Measurements from ENCODE around the gene THY1. TPM values are rescaled to one million over a fixed set of nuclear protein-coding genes. Genes with fewer than 3 reads are reported as not detected.

Gene THY1
- total RNA-seq, 2 experiments from 2014 or later = 0.07 to 0.17 TPM

DNA sequence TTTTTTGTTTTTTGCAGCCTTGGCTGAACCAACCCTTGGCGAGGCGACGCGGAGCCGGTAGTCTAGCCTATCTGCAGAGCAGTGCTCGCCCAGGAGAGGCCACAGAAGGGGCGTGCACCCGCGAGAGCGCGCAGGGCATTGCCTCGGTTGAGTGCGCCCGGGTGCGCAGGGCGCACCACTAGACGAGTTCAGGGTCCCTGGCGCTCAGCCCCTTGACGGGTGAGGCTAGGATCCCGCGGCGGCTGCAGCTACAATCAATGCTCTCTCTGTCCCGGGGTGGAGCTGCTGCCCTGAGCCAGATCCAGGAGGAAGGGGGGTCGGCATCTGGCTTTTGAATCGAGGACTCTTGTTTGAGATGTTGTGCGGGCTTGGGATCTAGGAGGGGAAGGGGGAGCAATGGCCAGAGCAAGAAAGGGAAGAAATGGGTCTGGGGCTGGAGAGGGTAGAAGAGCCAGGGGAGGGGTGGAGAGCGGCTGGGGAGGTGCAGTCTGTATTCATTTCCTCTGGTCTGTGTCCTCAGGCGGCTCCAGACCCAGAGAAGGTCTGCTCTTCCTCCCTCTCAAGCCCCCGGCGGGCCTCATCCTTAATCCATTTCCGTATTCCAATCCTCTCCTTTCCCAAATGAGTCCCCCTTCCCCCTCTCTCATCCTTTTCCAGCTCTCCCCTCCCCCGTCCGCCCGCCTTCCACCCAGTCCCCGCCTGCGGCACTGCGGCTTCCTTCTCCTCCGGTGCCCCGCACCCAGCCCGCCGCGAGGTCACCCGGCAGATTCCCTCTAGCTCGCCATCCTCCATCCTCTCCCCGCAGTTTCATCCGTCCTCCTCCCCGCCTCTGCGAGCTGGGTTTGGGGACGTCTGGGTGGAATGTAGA lies 797 bp downstream of the THY1 start:
- no peaks in the 10 kb centered on the region for H3K9me3 Mint-ChIP-seq
- peaks cover 13% of the 10 kb centered on the region for H3K4me1 Mint-ChIP-seq (ENCODE audit: low read depth)
- peak overlapping the region; percentile 44 for H3K4me3 Mint-ChIP-seq
- no peaks in the 10 kb centered on the region for H3K36me3 Mint-ChIP-seq (ENCODE audit: low read depth)
- no peak overlapping the region for H3K27ac Mint-ChIP-seq
- peaks cover 46% of the 10 kb centered on the region for H3K27me3 Mint-ChIP-seq (ENCODE audit: low read depth)
- CTCF ChIA-PET = interaction anchor here (0.6 to 1.5 kb wide), 4 partner anchors 8 to 1657 kb away, joined by 3 to 5 read pairs (median 3); no protein-coding TSS in a partner anchor
- intact Hi-C loops (cut with micrococcal nuclease) = no loop called here
- peak; percentile 10 for DNase-seq

DNA sequence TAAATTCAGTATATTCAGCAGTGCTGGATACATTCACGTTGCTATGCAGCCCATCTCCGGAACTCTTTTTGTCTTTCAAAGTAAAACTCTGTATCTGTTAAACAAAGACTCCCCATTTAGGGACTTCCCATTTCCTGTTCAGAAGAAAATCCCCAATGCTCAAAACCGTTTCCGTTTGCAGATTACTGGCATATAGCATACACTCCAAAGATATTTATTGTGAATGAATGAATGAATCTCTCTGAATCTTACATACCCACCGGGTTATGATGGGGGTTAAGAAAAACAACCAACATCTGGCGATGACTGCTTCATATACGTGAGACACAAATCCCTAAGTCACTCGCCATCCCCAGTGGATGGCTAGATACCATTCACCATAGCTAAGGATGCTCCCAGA lies 1.6 kb downstream of the THY1 start:
- Mint-ChIP-seq H3K4me1 (ENCODE audit: low read depth) (peaks cover 13% of the 10 kb centered on the region), H3K27ac (no peak overlapping the region), H3K9me3 (no peaks in the 10 kb centered on the region), H3K4me3 (no peak overlapping the region), H3K36me3 (ENCODE audit: low read depth) (no peaks in the 10 kb centered on the region), H3K27me3 (ENCODE audit: low read depth) (peaks cover 44% of the 10 kb centered on the region)
- CTCF ChIA-PET = interaction anchor here (1.4 kb wide), 1 partner anchor 53 kb away, joined by 3 read pairs; no protein-coding TSS in a partner anchor
- no peak for DNase-seq
- intact Hi-C loops (cut with micrococcal nuclease) = no loop called here

DNA sequence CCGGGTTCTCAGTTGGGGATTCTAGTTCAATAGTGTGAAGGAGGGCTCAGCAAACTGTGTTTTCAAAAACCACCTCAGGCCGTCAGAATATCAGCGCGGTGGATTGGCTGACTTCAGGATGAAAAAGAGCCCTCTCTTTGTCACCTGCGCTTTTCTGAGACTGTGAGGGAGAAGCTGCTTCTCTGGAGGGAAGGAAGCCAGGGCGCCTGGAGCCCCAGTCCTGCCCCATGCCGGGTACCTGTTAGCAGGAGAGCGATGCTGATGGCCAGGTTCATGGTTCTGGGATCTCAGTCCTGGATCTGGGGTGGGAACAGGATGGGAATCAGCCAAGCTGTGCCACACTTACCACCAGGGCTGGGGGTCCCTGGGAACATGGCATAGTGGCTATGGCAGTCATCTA lies 2.3 kb downstream of the THY1 start:
- Mint-ChIP-seq H3K27me3 (ENCODE audit: low read depth) (peaks cover 44% of the 10 kb centered on the region), H3K9me3 (no peaks in the 10 kb centered on the region), H3K36me3 (ENCODE audit: low read depth) (no peaks in the 10 kb centered on the region), H3K4me1 (ENCODE audit: low read depth) (peaks cover 13% of the 10 kb centered on the region), H3K4me3 (no peak overlapping the region), H3K27ac (no peak overlapping the region)
- intact Hi-C loops (cut with micrococcal nuclease) = no loop called here
- CTCF ChIA-PET = interaction anchor here (0.6 kb wide), 1 partner anchor 823 kb away, joined by 3 read pairs; no protein-coding TSS in a partner anchor
- DNase-seq = no peak

DNA sequence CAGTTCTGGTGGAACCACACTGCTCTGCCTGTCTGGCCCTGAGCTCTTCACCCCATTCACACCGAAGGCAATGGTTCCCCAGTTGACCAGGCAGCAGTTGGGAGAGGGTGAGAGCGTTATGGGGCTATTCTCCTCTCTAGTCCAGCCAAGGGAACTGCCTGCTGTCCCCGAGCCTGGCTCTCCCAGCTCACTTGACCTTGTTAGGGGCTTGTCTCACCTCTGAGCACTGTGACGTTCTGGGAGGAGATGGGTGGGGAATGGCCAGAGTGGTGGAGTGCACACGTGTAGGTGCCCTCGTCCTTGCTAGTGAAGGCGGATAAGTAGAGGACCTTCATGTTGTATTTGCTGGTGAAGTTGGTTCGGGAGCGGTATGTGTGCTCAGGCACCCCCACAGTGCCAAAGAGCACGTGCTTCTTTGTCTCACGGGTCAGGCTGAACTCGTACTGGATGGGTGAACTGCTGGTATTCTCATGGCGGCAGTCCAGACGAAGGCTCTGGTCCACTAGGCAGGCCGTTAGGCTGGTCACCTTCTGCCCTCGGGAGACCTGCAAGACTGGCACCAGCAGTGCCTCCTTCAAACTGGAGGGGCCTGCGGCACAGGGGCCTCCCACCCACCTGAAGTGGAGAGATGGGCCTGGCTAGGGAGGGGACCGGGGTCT lies 3.0 kb downstream of the THY1 start:
- Mint-ChIP-seq H3K4me3 (no peak overlapping the region), H3K36me3 (ENCODE audit: low read depth) (no peaks in the 10 kb centered on the region), H3K9me3 (no peaks in the 10 kb centered on the region), H3K27ac (no peak overlapping the region), H3K4me1 (ENCODE audit: low read depth) (peaks cover 13% of the 10 kb centered on the region), H3K27me3 (ENCODE audit: low read depth) (peaks cover 42% of the 10 kb centered on the region)
- intact Hi-C loops (cut with micrococcal nuclease) = no loop called here
- DNase-seq = no peak
- CTCF ChIA-PET = interaction anchor here (0.6 kb wide), 1 partner anchor 1382 kb away, joined by 3 read pairs; no protein-coding TSS in a partner anchor

DNA sequence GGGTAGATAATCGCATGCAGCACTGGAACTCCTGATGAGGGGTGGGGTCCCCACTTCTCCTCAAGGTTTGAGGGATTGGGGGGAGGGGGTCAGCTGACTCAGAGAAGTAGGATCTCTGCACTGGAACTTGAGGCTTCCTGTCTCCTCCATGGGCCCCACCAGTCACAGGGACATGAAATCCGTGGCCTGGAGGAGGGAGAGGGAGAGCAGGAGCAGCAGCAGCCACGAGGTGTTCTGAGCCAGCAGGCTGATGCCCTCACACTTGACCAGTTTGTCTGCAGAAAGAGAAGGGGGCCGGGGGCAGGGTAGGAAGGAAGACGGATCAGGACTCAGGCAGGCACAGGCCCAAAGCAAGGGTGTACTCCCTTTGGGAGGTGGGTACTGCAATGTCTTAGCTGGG lies 3.7 kb downstream of the THY1 start:
- no peak overlapping the region for H3K27ac Mint-ChIP-seq
- H3K4me3 Mint-ChIP-seq = no peak overlapping the region
- intact Hi-C loops (cut with micrococcal nuclease) = no loop called here
- H3K27me3 Mint-ChIP-seq (ENCODE audit: low read depth) = peaks cover 37% of the 10 kb centered on the region
- no peak for DNase-seq
- no peaks in the 10 kb centered on the region for H3K36me3 Mint-ChIP-seq (ENCODE audit: low read depth)
- CTCF ChIA-PET = interaction anchor here (0.6 kb wide), 1 partner anchor 1382 kb away, joined by 3 read pairs; no protein-coding TSS in a partner anchor
- peaks cover 13% of the 10 kb centered on the region for H3K4me1 Mint-ChIP-seq (ENCODE audit: low read depth)
- H3K9me3 Mint-ChIP-seq = no peaks in the 10 kb centered on the region

DNA sequence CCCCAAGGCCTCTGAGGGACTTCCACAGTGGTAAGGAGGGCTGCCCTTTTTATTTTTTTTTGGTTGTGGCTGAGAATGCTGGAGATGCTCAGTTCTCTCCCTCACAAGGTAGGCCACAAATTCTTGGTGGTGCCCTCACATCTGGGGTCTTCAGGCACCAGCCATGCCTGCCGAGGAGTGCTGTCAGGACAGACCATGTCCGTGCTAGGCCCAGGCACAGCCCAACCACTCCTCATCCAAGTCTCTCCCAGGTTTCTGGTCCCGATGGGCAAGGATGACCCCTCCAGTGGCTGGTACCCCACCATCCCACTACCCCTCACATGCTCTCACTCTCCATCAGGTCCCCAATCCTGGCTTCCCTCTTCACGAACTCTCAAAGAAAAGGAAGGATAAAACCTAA lies 4.2 kb downstream of the THY1 start:
- CTCF ChIA-PET = no interaction called here
- Mint-ChIP-seq H3K27ac (no peak overlapping the region), H3K4me3 (no peak overlapping the region), H3K9me3 (no peaks in the 10 kb centered on the region), H3K36me3 (ENCODE audit: low read depth) (no peaks in the 10 kb centered on the region), H3K27me3 (ENCODE audit: low read depth) (peaks cover 32% of the 10 kb centered on the region), H3K4me1 (ENCODE audit: low read depth) (peaks cover 13% of the 10 kb centered on the region)
- no peak for DNase-seq
- intact Hi-C loops (cut with micrococcal nuclease) = no loop called here

DNA sequence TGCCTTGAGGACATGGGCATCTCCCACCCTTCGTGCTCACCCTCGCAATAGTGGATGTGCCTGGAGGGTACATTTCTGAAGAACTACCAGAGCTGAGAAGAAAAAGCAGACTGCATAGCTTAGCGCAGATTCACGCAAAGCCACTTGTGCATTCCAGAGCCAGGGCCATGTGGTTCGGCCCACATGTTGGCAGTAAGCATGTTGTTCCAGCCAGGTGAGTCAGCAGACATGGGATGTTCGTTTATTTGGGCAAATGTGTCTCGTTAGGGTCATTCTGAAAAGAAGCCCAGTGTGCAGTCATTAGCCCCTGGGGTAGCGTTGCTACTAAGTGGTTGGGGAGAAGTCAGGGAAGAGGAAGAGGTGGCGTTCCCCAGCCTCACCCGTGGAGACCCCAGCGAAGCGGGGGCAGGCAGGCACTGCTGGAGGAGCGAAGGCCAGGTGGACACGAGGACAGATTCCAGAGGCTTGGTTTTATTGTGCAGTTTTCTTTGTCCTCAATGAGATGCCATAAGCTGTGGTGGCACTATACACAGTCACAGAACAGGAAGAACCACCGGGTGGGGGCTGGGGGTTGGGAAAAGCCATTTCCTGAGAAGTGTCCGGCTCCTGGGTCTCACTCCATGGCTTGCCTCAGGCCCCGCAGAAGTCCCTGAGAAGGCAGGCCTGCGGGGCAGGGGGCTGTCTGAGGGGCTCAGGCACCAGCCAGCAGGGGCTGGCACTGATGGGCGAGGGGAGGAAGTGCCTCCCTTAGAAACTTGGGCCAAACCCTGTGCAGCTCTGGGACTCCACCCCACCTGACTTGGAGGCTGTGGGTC lies 5.0 kb downstream of the THY1 start:
- no peak overlapping the region for H3K4me3 Mint-ChIP-seq

DNA sequence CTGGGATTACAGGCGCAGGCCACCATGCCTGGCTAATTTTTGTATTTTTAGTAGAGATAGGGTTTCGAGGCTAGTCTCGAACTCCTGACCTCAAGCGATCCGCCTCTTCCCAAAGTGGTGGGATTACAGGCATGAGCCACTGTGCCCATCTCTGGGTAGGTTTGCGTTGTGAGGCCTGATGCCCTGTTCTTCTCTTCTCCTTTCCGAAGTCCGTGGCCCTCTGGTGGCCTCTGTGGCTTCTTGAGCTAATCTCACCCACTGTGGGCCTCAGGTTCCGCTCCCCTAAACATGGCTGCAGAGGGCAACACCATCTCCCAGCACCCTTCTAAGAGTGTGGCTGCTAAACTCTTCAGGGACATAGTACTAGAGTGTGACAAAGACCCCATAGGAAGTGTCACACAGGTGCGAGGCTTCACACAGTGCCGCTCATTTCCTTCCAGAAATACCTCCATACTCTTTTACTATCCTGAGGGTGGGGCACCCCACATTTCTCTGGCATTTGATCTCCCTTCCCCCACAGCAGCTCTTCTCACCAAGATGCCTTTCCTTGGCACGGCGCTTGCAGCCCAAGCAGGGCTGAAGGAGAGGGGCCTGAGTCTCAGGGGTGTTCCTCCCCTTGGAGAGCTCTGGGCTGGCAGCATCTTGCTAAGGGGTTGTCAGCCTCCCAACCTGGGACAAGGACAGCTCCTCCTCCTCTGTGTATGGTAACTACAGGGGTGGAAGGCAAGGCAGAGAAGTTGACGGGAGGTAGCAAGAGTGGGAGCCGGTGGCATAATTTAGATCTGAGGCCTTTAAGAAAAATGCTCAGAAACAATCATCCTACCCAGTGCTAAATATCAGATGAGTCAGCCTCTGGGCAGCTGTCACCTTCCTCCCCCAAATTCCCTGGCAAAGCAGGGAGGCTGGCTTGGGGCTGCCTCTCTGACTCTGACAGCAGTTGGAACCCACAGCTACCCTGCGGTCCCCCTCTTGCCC lies 6.1 kb downstream of the THY1 start:
- Mint-ChIP-seq H3K9me3 (peaks cover 3% of the 10 kb centered on the region), H3K27me3 (ENCODE audit: low read depth) (peaks cover 15% of the 10 kb centered on the region), H3K4me3 (no peak overlapping the region), H3K36me3 (ENCODE audit: low read depth) (no peaks in the 10 kb centered on the region), H3K27ac (no peak overlapping the region), H3K4me1 (ENCODE audit: low read depth) (peaks cover 3% of the 10 kb centered on the region)
- CTCF ChIA-PET = interaction anchor here (0.9 kb wide), 1 partner anchor 58 kb away, joined by 5 read pairs; no protein-coding TSS in a partner anchor
- intact Hi-C loops (cut with micrococcal nuclease) = no loop called here
- DNase-seq = no peak

More for the DNA sequence above, 5.0 kb downstream of the THY1 start:
- Mint-ChIP-seq H3K4me1 (ENCODE audit: low read depth) (peaks cover 11% of the 10 kb centered on the region), H3K27ac (no peak overlapping the region), H3K36me3 (ENCODE audit: low read depth) (no peaks in the 10 kb centered on the region), H3K27me3 (ENCODE audit: low read depth) (peaks cover 25% of the 10 kb centered on the region), H3K9me3 (no peaks in the 10 kb centered on the region)
- intact Hi-C loops (cut with micrococcal nuclease) = no loop called here
- DNase-seq = no peak
- CTCF ChIA-PET = interaction anchor here (0.6 to 0.9 kb wide), 2 partner anchors 57 to 753 kb away, joined by 3 to 5 read pairs; no protein-coding TSS in a partner anchor

DNA sequence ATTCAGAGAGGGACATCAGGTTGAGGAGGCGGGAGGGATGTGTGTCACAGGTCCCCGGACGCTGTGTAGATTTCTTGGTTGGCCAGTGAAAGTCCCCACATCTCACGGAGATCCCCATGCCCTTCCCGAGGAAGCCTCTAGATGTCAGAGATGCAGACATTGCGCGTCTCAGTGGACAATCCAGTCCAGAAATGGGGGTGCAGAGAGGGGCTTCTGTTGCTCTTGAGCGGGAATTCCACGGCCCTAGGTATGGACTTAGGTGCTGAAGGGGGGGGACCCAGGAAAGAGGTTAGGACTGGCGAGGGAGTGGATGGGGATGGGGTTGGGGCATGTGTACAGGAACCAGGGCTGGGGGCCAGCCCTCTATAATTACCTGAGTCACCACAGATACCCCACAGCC lies 7.0 kb downstream of the THY1 start:
- CTCF ChIA-PET = no interaction called here
- H3K4me1 Mint-ChIP-seq (ENCODE audit: low read depth) = no peaks in the 10 kb centered on the region
- H3K36me3 Mint-ChIP-seq (ENCODE audit: low read depth) = no peaks in the 10 kb centered on the region
- H3K27me3 Mint-ChIP-seq (ENCODE audit: low read depth) = peaks cover 9% of the 10 kb centered on the region
- H3K27ac Mint-ChIP-seq = no peak overlapping the region
- H3K4me3 Mint-ChIP-seq = no peak overlapping the region
- H3K9me3 Mint-ChIP-seq = peaks cover 3% of the 10 kb centered on the region
- no peak for DNase-seq
- intact Hi-C loops (cut with micrococcal nuclease) = no loop called here

DNA sequence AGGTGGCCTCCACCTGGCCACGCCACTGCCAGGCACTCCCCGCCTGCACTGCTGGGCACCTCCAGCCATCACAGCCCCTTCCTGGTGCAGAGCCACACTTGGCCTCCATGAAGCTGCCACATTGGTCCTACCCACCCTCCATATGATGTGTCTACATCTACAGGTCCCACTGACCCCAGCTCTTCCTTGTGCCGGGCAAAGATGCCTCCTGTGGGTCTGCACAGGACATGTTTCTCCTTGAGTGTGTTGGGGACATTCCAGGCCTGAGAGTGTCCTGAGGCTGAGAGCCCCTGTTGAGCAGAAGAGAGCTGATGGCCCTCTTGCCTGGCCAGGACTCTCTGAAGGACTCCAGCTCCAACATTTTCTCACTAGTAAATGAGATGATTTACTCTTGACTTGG lies 7.5 kb downstream of the THY1 start:
- H3K4me3 Mint-ChIP-seq = no peak overlapping the region
- peaks cover 3% of the 10 kb centered on the region for H3K9me3 Mint-ChIP-seq
- no peak for DNase-seq
- intact Hi-C loops (cut with micrococcal nuclease) = no loop called here
- peaks cover 8% of the 10 kb centered on the region for H3K27me3 Mint-ChIP-seq (ENCODE audit: low read depth)
- H3K4me1 Mint-ChIP-seq (ENCODE audit: low read depth) = no peaks in the 10 kb centered on the region
- no peaks in the 10 kb centered on the region for H3K36me3 Mint-ChIP-seq (ENCODE audit: low read depth)
- H3K27ac Mint-ChIP-seq = no peak overlapping the region
- CTCF ChIA-PET = no interaction called here

DNA sequence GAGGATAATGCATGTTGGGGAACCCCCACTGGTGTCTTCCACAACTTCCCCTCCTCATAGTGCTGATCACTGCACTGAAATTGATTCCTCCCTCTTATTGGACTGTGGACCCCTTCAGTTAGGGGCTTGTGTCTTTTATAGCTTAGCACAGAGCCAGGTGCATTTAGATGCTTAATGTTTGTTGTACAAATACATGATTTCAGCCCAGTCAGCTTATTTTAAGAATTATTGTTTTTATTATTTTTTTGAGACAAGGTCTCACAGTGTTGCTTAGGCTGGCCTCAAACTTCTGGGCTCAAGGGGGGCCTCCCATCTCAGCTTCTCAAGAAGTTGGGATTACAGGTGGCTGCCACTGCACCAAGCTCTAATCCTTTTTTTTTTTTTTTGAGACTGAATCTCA lies 8.2 kb downstream of the THY1 start:
- Mint-ChIP-seq H3K4me1 (ENCODE audit: low read depth) (no peaks in the 10 kb centered on the region), H3K9me3 (peaks cover 3% of the 10 kb centered on the region), H3K27ac (no peak overlapping the region), H3K4me3 (no peak overlapping the region), H3K36me3 (ENCODE audit: low read depth) (no peaks in the 10 kb centered on the region), H3K27me3 (ENCODE audit: low read depth) (peaks cover under 1% of the 10 kb centered on the region)
- no peak for DNase-seq
- CTCF ChIA-PET = interaction anchor here (0.7 to 1.2 kb wide), 3 partner anchors 9 to 694 kb away, joined by 3 to 5 read pairs (median 3); partner anchors contain the start of gene THY1
- intact Hi-C loops (cut with micrococcal nuclease) = no loop called here
